ENCODE results near the gene FADS6. TPM values are rescaled to one million over a fixed set of nuclear protein-coding genes. Genes with fewer than 3 reads are reported as not detected.
"Not testable (repeated sequence)": the region's sequence is repeated elsewhere in the genome, so short reads cannot be mapped to it uniquely, and the experiment has no call there.

The FADS6 gene
- total RNA-seq, 1 donor from 2014 or later, result 0.82 TPM

- Mint-ChIP-seq H3K27me3 (peaks cover 37% of the 10 kb centered on the region), H3K9me3 (no peaks in the 10 kb centered on the region), H3K4me3 (no peak overlapping the region), H3K4me1 (ENCODE audit: unreplicated experiment) (no peaks in the 10 kb centered on the region), H3K36me3 (no peaks in the 10 kb centered on the region), H3K27ac (no peak overlapping the region)
- DNase-seq (ENCODE audit: extremely low spot score, unreplicated experiment), result no peak
- TF ChIP-seq, protein P1, sequence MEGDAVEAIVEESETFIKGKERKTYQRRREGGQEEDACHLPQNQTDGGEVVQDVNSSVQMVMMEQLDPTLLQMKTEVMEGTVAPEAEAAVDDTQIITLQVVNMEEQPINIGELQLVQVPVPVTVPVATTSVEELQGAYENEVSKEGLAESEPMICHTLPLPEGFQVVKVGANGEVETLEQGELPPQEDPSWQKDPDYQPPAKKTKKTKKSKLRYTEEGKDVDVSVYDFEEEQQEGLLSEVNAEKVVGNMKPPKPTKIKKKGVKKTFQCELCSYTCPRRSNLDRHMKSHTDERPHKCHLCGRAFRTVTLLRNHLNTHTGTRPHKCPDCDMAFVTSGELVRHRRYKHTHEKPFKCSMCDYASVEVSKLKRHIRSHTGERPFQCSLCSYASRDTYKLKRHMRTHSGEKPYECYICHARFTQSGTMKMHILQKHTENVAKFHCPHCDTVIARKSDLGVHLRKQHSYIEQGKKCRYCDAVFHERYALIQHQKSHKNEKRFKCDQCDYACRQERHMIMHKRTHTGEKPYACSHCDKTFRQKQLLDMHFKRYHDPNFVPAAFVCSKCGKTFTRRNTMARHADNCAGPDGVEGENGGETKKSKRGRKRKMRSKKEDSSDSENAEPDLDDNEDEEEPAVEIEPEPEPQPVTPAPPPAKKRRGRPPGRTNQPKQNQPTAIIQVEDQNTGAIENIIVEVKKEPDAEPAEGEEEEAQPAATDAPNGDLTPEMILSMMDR (conservative IDR thresholded peaks at IDR 0.05), result peak; percentile 41
These were observed 26.2 kb upstream of the FADS6 start for GRCh38 chr17:74919440-74920305.

GRCh38 chr17:74918906-74919305 is 25.5 kb upstream of the FADS6 start:
- DNase-seq (ENCODE audit: extremely low spot score, unreplicated experiment), result no peak
- H3K4me3 Mint-ChIP-seq, result no peak overlapping the region
- H3K4me1 Mint-ChIP-seq (ENCODE audit: unreplicated experiment), result no peaks in the 10 kb centered on the region
- H3K36me3 Mint-ChIP-seq, result no peaks in the 10 kb centered on the region
- TF ChIP-seq, protein P1 (conservative IDR thresholded peaks at IDR 0.05), result no peak
- no peak overlapping the region for H3K27ac Mint-ChIP-seq
- peaks cover 29% of the 10 kb centered on the region for H3K27me3 Mint-ChIP-seq
- H3K9me3 Mint-ChIP-seq, result no peaks in the 10 kb centered on the region

- DNase-seq (ENCODE audit: extremely low spot score, unreplicated experiment), result no peak
These were observed 24.0 kb upstream of the FADS6 start for GRCh38 chr17:74917430-74917829.

GRCh38 chr17:74916851-74917199 is 23.4 kb upstream of the FADS6 start:
- Mint-ChIP-seq H3K4me3 (no peak overlapping the region), H3K27ac (no peak overlapping the region), H3K27me3 (peaks cover 19% of the 10 kb centered on the region), H3K4me1 (ENCODE audit: unreplicated experiment) (no peaks in the 10 kb centered on the region), H3K9me3 (no peaks in the 10 kb centered on the region), H3K36me3 (no peaks in the 10 kb centered on the region)
- TF ChIP-seq, protein P1 (conservative IDR thresholded peaks at IDR 0.05), result no peak
- no peak for DNase-seq (ENCODE audit: extremely low spot score, unreplicated experiment)

More at GRCh38 chr17:74917430-74917829, 24.0 kb upstream of the FADS6 start:
- H3K36me3 Mint-ChIP-seq, result no peaks in the 10 kb centered on the region
- peaks cover 19% of the 10 kb centered on the region for H3K27me3 Mint-ChIP-seq
- TF ChIP-seq, protein P1 (conservative IDR thresholded peaks at IDR 0.05), result no peak
- no peak overlapping the region for H3K4me3 Mint-ChIP-seq
- H3K27ac Mint-ChIP-seq, result no peak overlapping the region
- no peaks in the 10 kb centered on the region for H3K9me3 Mint-ChIP-seq
- no peaks in the 10 kb centered on the region for H3K4me1 Mint-ChIP-seq (ENCODE audit: unreplicated experiment)

GRCh38 chr17:74916136-74916850 is 22.9 kb upstream of the FADS6 start:
- H3K27me3 Mint-ChIP-seq, result peaks cover 19% of the 10 kb centered on the region
- no peaks in the 10 kb centered on the region for H3K9me3 Mint-ChIP-seq
- no peak for DNase-seq (ENCODE audit: extremely low spot score, unreplicated experiment)
- H3K4me3 Mint-ChIP-seq, result no peak overlapping the region
- H3K4me1 Mint-ChIP-seq (ENCODE audit: unreplicated experiment), result no peaks in the 10 kb centered on the region
- no peaks in the 10 kb centered on the region for H3K36me3 Mint-ChIP-seq
- no peak overlapping the region for H3K27ac Mint-ChIP-seq
- TF ChIP-seq, protein P1 (conservative IDR thresholded peaks at IDR 0.05), result no peak

- not testable (repeated sequence) for H3K27ac Mint-ChIP-seq; DNase-seq (ENCODE audit: extremely low spot score, unreplicated experiment); H3K36me3 Mint-ChIP-seq; H3K4me3 Mint-ChIP-seq; H3K4me1 Mint-ChIP-seq (ENCODE audit: unreplicated experiment); H3K9me3 Mint-ChIP-seq
- H3K27me3 Mint-ChIP-seq, result peaks cover 37% of the 10 kb centered on the region
These were observed 18.0 kb upstream of the FADS6 start for GRCh38 chr17:74911423-74911822.

- not testable (repeated sequence) for DNase-seq (ENCODE audit: extremely low spot score, unreplicated experiment); H3K4me1 Mint-ChIP-seq (ENCODE audit: unreplicated experiment); H3K36me3 Mint-ChIP-seq; H3K9me3 Mint-ChIP-seq; H3K4me3 Mint-ChIP-seq
- Mint-ChIP-seq H3K27me3 (peaks cover 42% of the 10 kb centered on the region), H3K27ac (peak overlapping the region; percentile 32)
These were observed 15.7 kb upstream of the FADS6 start for GRCh38 chr17:74909097-74909496.
